Measurements from ENCODE around the gene EEF1G.

Gene EEF1G

DNA sequence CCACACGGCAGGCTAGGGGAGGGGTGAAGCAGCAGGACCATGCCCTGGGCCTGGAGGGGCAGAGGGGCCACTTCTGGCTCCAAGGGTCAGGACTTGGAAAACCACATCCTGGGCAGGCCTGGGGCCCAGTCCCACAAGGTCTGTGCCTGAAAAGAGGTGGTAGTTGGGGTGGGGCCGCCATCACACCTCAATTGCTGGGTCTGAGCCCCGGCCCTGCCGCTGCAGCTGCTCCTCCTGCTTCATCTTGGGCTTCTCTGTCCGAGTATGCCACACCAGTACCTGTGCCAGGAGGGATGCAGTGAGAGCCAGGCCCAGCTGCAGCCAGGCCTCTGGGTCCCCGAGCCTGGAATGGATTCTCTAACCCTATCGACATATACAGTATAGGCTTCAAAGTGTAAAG lies 41.8 kb upstream of the EEF1G start:
- Histone ChIP-seq H3K36me3 (ENCODE audit: control insufficient read depth, insufficient read depth, low read length) (peaks cover 7% of the 10 kb centered on the region), H3K4me3 (replicated peaks; ENCODE audit: low read depth, low read length) (no peak overlapping the region), H3K27me3 (replicated peaks; ENCODE audit: control insufficient read depth, insufficient read depth, low read length) (no peaks in the 10 kb centered on the region)
- TF ChIP-seq, protein P1, sequence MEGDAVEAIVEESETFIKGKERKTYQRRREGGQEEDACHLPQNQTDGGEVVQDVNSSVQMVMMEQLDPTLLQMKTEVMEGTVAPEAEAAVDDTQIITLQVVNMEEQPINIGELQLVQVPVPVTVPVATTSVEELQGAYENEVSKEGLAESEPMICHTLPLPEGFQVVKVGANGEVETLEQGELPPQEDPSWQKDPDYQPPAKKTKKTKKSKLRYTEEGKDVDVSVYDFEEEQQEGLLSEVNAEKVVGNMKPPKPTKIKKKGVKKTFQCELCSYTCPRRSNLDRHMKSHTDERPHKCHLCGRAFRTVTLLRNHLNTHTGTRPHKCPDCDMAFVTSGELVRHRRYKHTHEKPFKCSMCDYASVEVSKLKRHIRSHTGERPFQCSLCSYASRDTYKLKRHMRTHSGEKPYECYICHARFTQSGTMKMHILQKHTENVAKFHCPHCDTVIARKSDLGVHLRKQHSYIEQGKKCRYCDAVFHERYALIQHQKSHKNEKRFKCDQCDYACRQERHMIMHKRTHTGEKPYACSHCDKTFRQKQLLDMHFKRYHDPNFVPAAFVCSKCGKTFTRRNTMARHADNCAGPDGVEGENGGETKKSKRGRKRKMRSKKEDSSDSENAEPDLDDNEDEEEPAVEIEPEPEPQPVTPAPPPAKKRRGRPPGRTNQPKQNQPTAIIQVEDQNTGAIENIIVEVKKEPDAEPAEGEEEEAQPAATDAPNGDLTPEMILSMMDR (IDR thresholded peaks at IDR 0.05; ENCODE audit: insufficient read depth, low read length, poor library complexity, severe bottlenecking) = no peak
- DNase-seq (ENCODE audit: extremely low read depth, insufficient read length) = no peak

DNA sequence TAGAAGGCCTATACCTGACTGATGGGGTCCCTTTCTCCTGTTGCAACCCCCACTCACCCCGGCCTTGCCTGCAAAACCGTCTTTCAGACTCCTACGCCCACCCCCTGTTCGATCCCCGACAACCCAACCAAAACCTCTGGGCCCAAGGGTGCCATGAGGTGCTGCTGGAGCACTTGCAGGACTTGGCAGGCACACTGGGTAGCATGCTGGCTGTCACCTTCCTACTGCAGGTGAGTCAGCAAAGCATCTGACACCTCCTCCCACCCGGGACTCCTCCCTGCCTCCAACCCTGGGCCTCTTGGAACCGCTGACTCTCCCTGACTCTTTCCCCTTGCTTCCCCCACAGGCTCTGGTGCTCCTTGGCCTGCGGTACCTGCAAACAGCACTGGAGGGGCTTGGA lies 40.6 kb upstream of the EEF1G start:
- H3K36me3 ChIP-seq (ENCODE audit: control insufficient read depth, insufficient read depth, low read length) = peaks cover 7% of the 10 kb centered on the region
- no peaks in the 10 kb centered on the region for H3K27me3 ChIP-seq (replicated peaks; ENCODE audit: control insufficient read depth, insufficient read depth, low read length)
- TF ChIP-seq, protein P1 (IDR thresholded peaks at IDR 0.05; ENCODE audit: insufficient read depth, low read length, poor library complexity, severe bottlenecking) = no peak
- no peak for DNase-seq (ENCODE audit: extremely low read depth, insufficient read length)
- H3K4me3 ChIP-seq (replicated peaks; ENCODE audit: low read depth, low read length) = no peak overlapping the region

DNA sequence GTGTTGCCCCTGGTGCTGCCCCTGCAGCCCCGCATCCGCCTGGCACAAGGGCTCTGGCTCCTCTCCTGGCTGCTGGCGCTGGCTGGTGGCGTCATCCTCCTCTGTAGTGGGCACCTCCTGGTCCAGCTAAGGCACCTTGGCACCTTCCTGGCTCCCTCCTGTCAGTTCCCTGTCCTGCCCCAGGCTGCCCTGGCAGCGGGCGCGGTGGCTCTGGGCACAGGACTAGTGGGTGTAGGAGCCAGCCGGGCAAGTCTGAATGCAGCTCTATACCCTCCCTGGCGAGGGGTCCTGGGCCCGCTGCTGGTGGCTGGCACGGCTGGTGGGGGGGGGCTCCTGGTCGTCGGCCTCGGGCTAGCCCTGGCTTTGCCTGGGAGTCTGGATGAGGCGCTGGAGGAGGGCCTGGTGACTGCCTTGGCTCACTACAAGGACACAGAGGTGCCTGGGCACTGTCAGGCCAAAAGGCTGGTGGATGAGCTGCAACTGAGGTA lies 39.6 kb upstream of the EEF1G start:
- TF ChIP-seq, protein P1 (IDR thresholded peaks at IDR 0.05; ENCODE audit: insufficient read depth, low read length, poor library complexity, severe bottlenecking) = no peak
- H3K36me3 ChIP-seq (ENCODE audit: control insufficient read depth, insufficient read depth, low read length) = peaks cover 7% of the 10 kb centered on the region
- no peak for DNase-seq (ENCODE audit: extremely low read depth, insufficient read length)
- no peaks in the 10 kb centered on the region for H3K27me3 ChIP-seq (replicated peaks; ENCODE audit: control insufficient read depth, insufficient read depth, low read length)
- H3K4me3 ChIP-seq (replicated peaks; ENCODE audit: low read depth, low read length) = peak overlapping the region; percentile 84

DNA sequence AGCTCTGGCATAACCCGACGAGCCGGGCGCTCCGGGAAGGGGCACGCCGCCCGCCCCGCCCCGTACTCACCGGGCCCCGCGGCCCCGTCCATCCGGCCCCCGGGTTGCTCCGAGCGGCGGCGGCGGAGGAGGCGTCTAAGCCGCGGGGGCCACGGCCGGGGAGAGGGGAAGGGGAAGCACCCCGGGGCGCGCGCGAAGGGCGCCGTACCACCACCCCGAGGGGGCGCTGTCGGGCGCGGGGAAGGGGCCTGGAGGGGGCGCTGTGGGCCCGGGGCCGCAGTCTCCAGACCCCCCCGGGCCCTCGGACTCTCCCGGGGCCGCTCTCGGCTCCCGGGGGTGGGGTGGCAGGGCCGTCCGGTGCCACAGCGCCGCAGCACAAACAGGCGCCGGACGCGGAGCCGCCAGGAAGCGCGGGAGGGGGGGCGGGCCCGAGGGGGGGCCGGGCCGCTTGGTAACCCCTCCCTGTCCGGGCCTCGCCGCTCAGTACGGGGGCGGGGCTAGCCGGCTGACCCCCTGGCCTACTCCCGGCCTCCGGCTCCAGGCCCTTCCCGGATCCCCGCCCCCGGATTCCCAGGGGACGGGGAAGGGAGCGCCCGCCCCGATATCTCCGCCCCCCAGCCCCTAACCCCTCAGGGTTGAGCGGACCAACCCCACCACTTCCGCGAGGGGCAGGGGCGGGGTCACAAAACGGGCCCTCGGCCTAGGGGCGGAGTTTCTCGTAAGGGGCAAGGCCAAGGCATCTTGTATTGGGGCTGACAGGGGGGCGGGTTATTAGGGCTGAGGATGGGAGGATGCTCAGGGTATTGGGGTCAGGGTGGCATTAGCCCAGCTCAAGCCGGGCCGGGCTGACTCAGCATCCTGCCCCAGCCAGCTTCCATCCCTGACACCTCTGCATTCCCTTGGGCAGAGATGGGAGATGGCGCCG lies 38.9 kb upstream of the EEF1G start, which contains the start of the genes EML3 and ROM1:
Gene EML3 (minus strand): TSS at position 410 of the 925 bp plus-strand sequence. CDS start 318 bp downstream, at position 92.
Gene ROM1 (plus strand): TSS at position 892 of the 925 bp plus-strand sequence. CDS start 25 bp downstream, at position 917.
- DNase-seq (ENCODE audit: extremely low read depth, insufficient read length) = peak; percentile 90
- Histone ChIP-seq H3K27me3 (replicated peaks; ENCODE audit: control insufficient read depth, insufficient read depth, low read length) (no peaks in the 10 kb centered on the region), H3K4me3 (replicated peaks; ENCODE audit: low read depth, low read length) (peak within 1 kb of the TSS; percentile 84), H3K36me3 (ENCODE audit: control insufficient read depth, insufficient read depth, low read length) (peaks cover 7% of the 10 kb centered on the region)
- TF ChIP-seq, protein P1 (IDR thresholded peaks at IDR 0.05; ENCODE audit: insufficient read depth, low read length, poor library complexity, severe bottlenecking) = peak; percentile 79

DNA sequence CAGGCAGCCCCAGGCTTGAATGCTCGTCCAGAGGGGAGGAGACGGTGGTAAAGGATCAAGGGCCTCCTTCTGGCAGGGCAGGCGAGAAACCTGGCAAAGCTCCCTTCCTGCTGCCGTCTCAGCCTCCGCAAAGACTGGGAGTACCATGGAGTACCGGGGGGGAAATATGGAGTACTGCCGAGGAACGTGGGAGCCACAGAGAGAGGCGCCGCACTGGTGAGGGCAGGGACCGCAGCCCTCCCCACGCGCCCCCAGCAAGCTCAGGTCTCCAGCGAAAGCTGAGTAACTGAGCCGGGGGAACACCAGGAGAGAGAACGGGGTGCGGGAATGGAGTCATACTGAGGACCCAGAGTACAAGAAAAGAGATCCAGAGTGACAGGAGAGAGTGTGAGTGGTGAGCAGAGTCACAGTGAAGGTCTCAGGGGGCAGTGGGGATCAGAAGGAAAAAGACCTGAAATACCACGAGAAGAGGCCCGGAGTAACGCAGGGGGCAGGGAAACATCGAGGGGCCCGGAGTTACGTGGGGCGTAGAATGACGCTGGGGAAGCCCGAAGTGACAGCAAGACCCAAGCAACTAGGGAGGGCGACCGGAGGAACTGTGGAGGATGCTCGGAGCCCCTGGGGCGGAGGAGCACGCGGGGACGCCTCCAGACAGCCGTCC lies 38.1 kb upstream of the EEF1G start:
- H3K4me3 ChIP-seq (replicated peaks; ENCODE audit: low read depth, low read length) = peak overlapping the region; percentile 84
- DNase-seq (ENCODE audit: extremely low read depth, insufficient read length) = peak; percentile 75

More for the DNA sequence above, 38.1 kb upstream of the EEF1G start:
- Histone ChIP-seq H3K36me3 (ENCODE audit: control insufficient read depth, insufficient read depth, low read length) (peaks cover 5% of the 10 kb centered on the region), H3K27me3 (replicated peaks; ENCODE audit: control insufficient read depth, insufficient read depth, low read length) (no peaks in the 10 kb centered on the region)
- TF ChIP-seq, protein P1 (IDR thresholded peaks at IDR 0.05; ENCODE audit: insufficient read depth, low read length, poor library complexity, severe bottlenecking) = no peak

Measured in GM06990 (cell line).